ENCODE measurements around the gene PLAAT4. TPM values are rescaled to one million over a fixed set of nuclear protein-coding genes. Genes with fewer than 3 reads are reported as not detected.
A peak's percentile ranks its signal among the peaks of the same experiment; 100 is the strongest.

PLAAT4 gene
- total RNA-seq, 2 donors from 2014 or later: 60.6 to 101 TPM

DNA sequence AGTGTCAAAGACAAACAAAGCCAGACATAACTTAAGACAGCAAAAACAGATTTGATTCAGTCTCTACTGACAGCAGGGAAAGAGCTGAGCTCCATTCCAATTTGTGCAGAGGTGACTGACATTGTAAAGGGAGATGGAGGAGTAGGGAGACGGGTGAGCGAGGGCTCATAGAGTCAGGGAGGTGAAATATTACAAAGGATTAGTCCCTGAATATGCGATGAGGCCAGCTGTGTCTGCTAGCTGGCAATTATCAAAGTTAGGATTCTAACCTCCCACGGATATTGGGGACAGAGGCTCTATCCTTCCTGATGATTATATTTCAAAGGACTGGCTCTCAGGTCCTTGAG lies 18.2 kb downstream of the PLAAT4 start:
- H3K36me3 Mint-ChIP-seq (ENCODE audit: insufficient read depth in 2 of 2): no peaks in the 10 kb centered on the region
- H3K27me3 Mint-ChIP-seq (ENCODE audit: low read depth): no peaks in the 10 kb centered on the region
- no peak overlapping the region for H3K4me3 Mint-ChIP-seq
- DNase-seq (no peak), ATAC-seq (replicated peaks in 1 of 2) (no peak)
- H3K4me1 Mint-ChIP-seq (ENCODE audit: low read depth): peaks cover 55% of the 10 kb centered on the region
- H3K27ac Mint-ChIP-seq: peak overlapping the region; percentile 68
- no peaks in the 10 kb centered on the region for H3K9me3 Mint-ChIP-seq

DNA sequence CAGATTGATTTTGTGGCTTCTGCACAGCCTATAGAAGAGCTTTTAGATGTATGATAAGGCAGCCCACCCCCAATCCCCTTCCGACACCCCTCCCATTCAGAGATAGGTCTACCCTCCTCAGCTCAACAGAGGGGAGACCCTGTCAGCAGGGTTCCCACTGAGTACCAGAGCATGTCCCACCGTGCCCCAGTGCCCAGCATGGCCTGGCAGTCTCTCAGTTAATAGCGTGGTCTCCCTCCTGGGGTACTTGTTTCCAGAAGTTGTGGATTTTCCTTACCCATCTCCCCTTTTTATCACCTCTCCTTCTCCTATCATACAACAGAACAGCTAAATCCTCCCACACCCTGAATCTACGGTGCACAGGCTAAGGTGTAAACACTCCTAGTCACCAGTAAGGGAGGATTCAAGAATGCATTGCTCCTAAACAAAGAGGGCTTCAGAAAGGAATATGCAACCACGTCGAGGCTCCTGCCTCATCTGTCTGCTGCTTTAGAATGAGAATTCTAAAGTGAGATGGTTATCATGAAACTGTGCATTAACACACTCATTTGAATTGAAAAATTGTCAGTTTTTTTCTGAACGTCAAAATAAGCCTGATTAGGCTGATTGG lies 19.9 kb downstream of the PLAAT4 start:
- no peak for DNase-seq
- no peak overlapping the region for H3K27ac Mint-ChIP-seq
- H3K4me3 Mint-ChIP-seq: no peak overlapping the region
- no peaks in the 10 kb centered on the region for H3K27me3 Mint-ChIP-seq (ENCODE audit: low read depth)
- H3K4me1 Mint-ChIP-seq (ENCODE audit: low read depth): peaks cover 61% of the 10 kb centered on the region
- no peaks in the 10 kb centered on the region for H3K9me3 Mint-ChIP-seq
- ATAC-seq (replicated peaks in 1 of 2): no peak
- no peaks in the 10 kb centered on the region for H3K36me3 Mint-ChIP-seq (ENCODE audit: insufficient read depth in 2 of 2)

DNA sequence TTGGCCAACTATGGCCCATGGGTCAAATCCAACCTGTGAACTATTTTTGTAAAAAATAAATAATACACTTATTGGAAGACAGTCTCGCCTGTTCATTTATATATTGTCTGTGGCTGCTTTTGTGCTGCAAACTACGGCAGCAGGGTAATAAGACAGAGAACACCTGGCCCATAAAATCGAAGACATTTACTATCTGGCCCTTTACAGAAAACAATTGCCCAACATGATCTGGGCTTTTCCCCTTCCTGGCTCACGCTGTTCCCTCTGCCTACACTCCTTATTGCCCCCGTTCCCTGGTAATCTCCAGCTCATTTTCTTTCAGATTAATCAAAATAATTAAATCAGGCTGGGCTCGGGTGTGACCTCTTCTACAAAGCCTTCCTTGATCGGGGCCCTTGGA lies 21.0 kb downstream of the PLAAT4 start:
- no peak overlapping the region for H3K27ac Mint-ChIP-seq
- no peaks in the 10 kb centered on the region for H3K9me3 Mint-ChIP-seq
- peaks cover 54% of the 10 kb centered on the region for H3K4me1 Mint-ChIP-seq (ENCODE audit: low read depth)
- H3K27me3 Mint-ChIP-seq (ENCODE audit: low read depth): no peaks in the 10 kb centered on the region
- ATAC-seq (replicated peaks in 1 of 2) (no peak), DNase-seq (no peak)
- no peak overlapping the region for H3K4me3 Mint-ChIP-seq
- H3K36me3 Mint-ChIP-seq (ENCODE audit: insufficient read depth in 2 of 2): no peaks in the 10 kb centered on the region

DNA sequence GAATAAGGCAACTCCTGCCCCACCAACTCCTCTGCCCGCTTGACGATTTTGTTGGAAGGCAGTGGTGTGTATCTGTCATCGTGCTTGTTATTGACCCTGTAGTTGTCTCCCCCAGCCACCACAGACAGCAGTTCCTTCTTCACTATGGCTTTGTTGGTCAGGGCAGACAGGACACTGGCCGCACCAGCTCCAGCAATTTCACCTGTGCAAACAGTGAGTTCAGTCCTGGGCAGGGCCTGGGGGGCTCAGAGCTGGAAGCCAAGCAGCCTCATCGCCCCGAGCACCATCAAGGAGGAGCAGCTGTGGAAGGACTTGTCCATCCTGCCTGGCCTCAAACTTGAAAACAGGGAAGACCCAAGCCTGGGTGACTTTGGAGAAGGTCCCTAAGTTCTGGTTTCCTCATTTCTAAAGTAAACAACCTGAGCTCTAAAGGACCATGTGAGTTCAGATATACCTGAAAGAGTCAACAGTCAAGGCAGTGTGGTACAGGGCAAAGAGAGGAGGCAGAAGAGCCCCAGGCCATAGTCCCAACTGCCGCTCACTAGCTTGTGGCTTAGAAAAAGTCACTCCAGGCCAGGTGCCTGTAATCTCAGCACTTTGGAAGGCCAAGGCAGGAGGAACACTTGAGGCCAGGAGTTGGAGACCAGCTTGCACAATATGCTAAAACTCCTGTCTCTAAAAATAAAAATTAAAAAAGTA lies 22.0 kb downstream of the PLAAT4 start:
- Mint-ChIP-seq H3K9me3 (no peaks in the 10 kb centered on the region), H3K36me3 (ENCODE audit: insufficient read depth in 2 of 2) (no peaks in the 10 kb centered on the region), H3K4me1 (ENCODE audit: low read depth) (peaks cover 49% of the 10 kb centered on the region), H3K4me3 (no peak overlapping the region), H3K27ac (no peak overlapping the region), H3K27me3 (ENCODE audit: low read depth) (no peaks in the 10 kb centered on the region)
- no peak for DNase-seq
- ATAC-seq (replicated peaks in 1 of 2): no peak

DNA sequence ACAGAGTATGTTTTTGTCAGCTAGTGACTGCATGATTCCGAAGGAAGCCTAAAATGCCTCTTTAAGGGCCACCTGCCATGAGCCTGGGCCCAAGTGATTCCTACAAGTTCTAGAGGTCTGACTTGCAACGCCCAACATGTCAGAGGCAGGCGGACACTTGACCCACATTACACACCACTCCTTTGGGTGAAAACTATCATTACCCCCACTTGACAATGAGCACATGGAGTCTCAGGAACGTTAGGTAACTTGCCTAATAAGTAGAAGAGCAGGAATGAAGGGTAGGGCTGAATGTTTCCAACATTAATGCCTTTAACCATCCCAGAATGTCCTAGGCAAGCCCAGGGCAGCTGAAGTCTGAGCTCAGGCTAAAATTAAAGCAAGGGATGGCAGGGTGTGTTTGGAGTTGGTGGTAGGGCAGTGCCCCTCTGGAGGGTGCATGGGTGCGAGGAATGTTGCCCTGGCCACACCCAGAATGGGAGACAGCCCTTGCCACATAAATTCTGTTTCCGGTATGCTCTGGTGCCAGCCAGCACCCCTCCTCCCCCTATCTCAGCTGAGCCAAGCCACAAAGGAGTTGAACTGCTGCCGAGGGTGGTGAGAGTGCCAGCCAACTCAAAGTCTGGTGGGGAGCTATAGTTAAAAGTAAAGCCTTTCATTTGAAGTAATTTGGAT lies 24.0 kb downstream of the PLAAT4 start:
- ATAC-seq (replicated peaks in 1 of 2): no peak
- H3K4me1 Mint-ChIP-seq (ENCODE audit: low read depth): peaks cover 49% of the 10 kb centered on the region
- H3K36me3 Mint-ChIP-seq (ENCODE audit: insufficient read depth in 2 of 2): no peaks in the 10 kb centered on the region
- H3K27me3 Mint-ChIP-seq (ENCODE audit: low read depth): no peaks in the 10 kb centered on the region
- peak overlapping the region in 1 of 2 donors; percentile 0 for H3K4me3 Mint-ChIP-seq
- no peak for DNase-seq
- no peak overlapping the region for H3K27ac Mint-ChIP-seq
- H3K9me3 Mint-ChIP-seq: no peaks in the 10 kb centered on the region

DNA sequence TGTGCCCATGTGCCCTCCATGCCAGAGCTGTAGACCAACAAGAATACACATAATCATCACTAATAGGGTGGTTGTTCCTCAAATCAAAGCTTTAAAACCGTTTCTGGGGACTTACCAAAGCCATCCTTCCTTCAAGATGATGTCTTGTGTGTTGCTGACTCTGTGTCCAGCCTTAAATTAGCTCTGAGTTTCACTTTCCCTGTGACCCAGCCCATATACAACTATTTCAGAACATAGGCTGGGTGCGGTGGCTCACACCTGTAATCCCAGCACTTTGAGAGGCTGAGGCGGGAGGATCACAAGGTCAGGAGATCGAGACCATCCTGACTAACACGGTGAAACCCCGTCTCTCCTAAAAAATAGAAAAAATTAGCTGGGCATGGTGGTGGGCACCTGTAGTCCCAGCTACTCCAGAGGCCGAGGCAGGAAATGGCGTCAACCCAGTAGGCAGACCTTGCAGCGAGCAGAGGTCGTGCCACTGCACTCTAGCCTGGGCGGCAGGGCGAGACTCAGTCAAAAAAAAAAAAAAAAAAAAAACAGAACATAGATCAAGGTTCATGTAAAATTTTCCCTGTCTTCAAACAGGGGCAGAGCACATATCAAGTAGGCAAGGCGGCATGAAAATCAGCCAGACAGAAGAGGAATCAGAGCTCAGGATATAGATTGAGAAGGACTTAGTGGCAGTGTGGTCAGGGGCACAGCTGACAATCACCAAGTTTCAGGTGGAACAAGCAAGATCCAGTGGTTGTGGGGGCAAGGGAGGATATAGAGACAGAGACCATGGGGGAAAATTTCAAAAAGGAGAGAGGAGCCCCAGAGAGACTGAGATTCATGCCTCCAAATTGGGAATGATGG lies 26.8 kb downstream of the PLAAT4 start, which contains the start of gene PLAAT2:
PLAAT2 (minus strand) TSS at position 179 of the 855 bp plus-strand sequence; CDS start at position 124, 55 bp downstream.
- Mint-ChIP-seq H3K36me3 (ENCODE audit: insufficient read depth in 2 of 2) (no peaks in the 10 kb centered on the region), H3K9me3 (no peaks in the 10 kb centered on the region), H3K4me1 (ENCODE audit: low read depth) (peaks cover 64% of the 10 kb centered on the region), H3K27me3 (ENCODE audit: low read depth) (no peaks in the 10 kb centered on the region), H3K4me3 (peak within 1 kb of the TSS; percentile 28 to 46), H3K27ac (no peak within 1 kb of the TSS)
- no peak for ATAC-seq (replicated peaks in 1 of 2)
- DNase-seq: no peak

DNA sequence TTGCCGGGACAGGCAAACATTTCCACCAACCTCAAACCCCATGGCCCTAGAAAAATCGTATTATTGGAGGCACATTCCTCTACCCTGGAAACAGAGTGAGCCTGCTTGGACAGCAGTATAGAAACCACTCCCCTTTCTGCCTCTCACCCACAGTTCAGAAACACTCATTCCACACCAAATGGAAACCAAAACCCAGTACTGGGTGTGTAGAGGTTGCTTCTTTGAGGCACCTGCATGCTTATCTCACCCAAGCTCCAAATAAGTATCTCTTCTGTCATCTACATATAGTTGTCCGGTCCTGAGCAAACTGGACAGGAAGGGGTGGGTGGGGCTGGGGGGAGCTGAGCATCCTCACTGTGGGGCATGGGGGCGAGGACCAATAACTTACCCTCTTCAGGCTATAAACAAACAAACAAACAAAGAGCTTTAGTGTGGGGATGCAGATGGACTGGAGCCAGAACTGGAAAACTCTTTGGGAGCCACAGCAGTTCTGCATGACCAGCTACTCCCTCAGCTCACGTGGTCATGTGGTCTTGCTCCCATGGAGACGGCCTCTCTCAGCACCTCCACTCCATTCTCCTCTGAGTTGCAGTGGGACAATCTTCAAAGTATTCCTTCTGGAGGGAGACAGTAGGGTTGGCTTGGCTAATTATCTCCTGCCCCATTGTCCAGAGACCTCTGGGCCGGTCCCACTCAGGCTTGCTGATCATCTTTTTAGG lies 27.6 kb downstream of the PLAAT4 start:
- Mint-ChIP-seq H3K9me3 (no peaks in the 10 kb centered on the region), H3K4me1 (ENCODE audit: low read depth) (peaks cover 64% of the 10 kb centered on the region), H3K36me3 (ENCODE audit: insufficient read depth in 2 of 2) (no peaks in the 10 kb centered on the region), H3K27ac (no peak overlapping the region), H3K27me3 (ENCODE audit: low read depth) (no peaks in the 10 kb centered on the region), H3K4me3 (peak overlapping the region; percentile 34 to 46)
- DNase-seq (peak; percentile 56 to 57), ATAC-seq (replicated peaks in 1 of 2) (peak; percentile 61 to 66)

DNA sequence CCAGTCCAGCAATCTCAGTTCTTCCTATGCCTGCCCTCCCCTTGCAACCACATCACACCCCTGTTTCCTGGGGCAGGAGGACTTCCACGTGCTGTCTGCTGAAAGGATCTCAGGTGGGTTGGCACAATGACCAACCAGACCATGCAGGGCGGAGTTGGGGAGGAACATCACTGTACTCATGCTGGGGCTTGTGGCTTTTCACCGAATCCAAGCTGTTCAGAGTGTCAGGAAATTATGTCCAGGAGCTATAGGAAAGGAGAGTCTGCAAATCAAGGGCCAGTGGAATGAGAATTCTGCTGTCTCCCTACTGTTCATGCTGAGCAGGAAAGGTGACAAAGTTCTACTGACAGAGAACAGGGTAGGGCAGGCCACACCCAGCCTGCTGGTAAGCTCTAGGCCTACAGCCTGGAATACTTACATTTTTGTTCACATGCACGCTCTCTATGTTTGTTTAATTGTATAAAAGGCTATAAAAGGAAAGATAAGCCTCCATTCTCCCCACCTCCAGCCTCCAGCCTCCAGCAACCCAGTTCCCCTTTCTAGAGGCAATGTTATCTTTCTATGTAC lies 28.3 kb downstream of the PLAAT4 start:
- Mint-ChIP-seq H3K27ac (no peak overlapping the region), H3K9me3 (no peaks in the 10 kb centered on the region)

DNA sequence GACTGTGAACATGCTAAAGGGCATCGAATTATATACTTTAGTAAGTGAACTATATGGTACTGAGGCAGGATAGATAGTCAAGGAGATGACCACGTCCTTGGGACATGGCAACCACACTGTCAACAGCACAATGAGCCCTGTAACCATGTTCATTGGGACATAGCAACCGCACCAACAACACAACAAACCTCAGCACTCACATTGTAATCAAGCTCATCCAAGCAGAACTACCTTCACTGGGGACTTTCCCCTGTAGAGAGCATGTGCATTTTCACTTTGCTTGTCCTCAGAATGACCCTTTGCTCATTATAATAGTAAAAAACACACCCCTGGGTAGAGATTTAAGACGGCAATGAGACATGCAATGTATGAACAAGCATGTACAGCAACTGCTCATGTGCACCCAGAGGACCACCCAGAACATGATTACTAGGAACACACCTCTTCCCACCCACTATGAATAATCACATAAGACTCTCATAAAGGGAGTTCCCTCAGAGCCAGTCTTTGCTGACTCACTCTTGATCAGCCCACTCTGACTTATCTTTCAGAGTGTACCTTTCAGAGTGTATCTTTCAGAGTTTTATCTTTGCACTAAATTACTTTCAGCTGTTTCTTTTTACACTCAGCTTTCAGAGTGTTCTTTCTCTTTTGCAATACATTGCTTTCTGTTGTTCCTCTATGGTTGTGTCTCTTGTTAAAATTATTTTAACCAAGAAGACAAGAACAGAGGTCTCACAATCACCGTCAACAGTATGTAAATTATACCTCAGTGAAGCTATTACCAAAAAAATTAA lies 30.6 kb downstream of the PLAAT4 start:
- peak overlapping the region; percentile 96 for H3K27ac Mint-ChIP-seq
- peaks cover 44% of the 10 kb centered on the region for H3K4me1 Mint-ChIP-seq (ENCODE audit: low read depth)
- ATAC-seq (replicated peaks in 1 of 2) (peak; percentile 85 to 87), DNase-seq (peak; percentile 69 to 79)
- no peaks in the 10 kb centered on the region for H3K9me3 Mint-ChIP-seq
- peak overlapping the region; percentile 75 to 88 for H3K4me3 Mint-ChIP-seq
- H3K27me3 Mint-ChIP-seq (ENCODE audit: low read depth): no peaks in the 10 kb centered on the region
- H3K36me3 Mint-ChIP-seq (ENCODE audit: insufficient read depth in 2 of 2): no peaks in the 10 kb centered on the region

More for the DNA sequence above, 28.3 kb downstream of the PLAAT4 start:
- Mint-ChIP-seq H3K4me1 (ENCODE audit: low read depth) (peaks cover 64% of the 10 kb centered on the region), H3K27me3 (ENCODE audit: low read depth) (no peaks in the 10 kb centered on the region), H3K4me3 (peak overlapping the region; percentile 34 to 41), H3K36me3 (ENCODE audit: insufficient read depth in 2 of 2) (no peaks in the 10 kb centered on the region)
- no peak for ATAC-seq (replicated peaks in 1 of 2)
- DNase-seq: no peak

DNA sequence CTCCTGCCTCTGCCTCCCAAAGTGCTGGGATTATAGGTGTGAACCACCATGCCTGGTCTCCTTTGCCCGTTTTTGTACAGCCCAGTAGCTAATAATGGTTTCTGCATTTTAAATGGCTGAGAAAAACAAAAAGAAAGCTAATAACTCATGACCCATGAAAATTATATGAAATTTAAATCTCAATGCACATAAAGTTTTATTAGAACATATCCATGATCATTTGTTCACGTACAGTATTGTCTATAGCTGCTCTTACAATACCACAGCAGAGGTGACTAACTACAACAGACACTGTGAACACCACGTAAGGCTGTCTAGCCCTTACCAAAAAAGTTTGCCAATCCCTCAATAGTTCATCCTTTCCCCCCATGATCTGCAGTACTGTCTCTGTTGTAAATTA lies 33.0 kb downstream of the PLAAT4 start:
- no peaks in the 10 kb centered on the region for H3K27me3 Mint-ChIP-seq (ENCODE audit: low read depth)
- ATAC-seq (replicated peaks in 1 of 2) (no peak), DNase-seq (no peak)
- no peak overlapping the region for H3K4me3 Mint-ChIP-seq
- H3K4me1 Mint-ChIP-seq (ENCODE audit: low read depth): peaks cover 41% of the 10 kb centered on the region
- H3K9me3 Mint-ChIP-seq: peaks cover 0 to 1% of the 10 kb centered on the region in 2 donors
- H3K36me3 Mint-ChIP-seq (ENCODE audit: insufficient read depth in 2 of 2): peaks cover 0 to 2% of the 10 kb centered on the region in 2 donors
- H3K27ac Mint-ChIP-seq: no peak overlapping the region

DNA sequence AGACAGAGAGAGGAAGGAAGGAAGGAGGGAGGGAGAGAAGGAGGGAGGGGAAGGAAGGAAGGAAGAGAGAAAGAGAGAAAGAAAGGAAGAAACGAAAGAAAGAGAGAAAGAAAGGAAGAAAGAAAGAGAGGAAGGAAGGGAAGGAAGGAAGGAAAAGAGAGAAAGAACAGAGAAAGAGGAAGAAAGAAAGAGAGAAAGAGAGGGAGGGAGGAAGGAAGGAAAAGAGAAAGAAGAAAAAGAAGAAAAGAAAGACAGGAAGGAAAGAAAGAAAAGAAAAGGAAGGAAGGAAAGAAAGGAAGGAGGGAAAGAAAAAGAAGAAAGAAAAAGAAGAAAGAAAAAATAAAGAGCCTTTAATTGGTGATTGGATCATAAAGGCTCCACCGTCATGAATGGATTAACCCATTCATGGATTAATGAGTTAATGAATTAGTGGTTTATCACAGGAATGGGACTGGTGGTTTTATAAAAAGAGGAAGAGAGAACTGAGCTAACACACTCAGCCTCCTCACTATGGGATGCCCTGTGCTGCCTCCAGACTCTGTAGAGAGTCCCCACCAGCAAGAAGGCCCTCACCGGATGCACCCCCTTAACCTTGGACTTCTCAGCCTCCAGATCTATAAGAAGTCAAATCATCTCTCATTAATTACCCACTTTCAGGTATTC lies 35.5 kb downstream of the PLAAT4 start:
- peak overlapping the region; percentile 43 for H3K27ac Mint-ChIP-seq
- no peak for DNase-seq
- H3K36me3 Mint-ChIP-seq (ENCODE audit: insufficient read depth in 2 of 2): peaks cover 0 to 2% of the 10 kb centered on the region in 2 donors
- no peak for ATAC-seq (replicated peaks in 1 of 2)
- peaks cover 31% of the 10 kb centered on the region for H3K4me1 Mint-ChIP-seq (ENCODE audit: low read depth)
- peaks cover 0 to 1% of the 10 kb centered on the region in 2 donors for H3K9me3 Mint-ChIP-seq
- no peak overlapping the region for H3K4me3 Mint-ChIP-seq
- no peaks in the 10 kb centered on the region for H3K27me3 Mint-ChIP-seq (ENCODE audit: low read depth)
